OCI-LY3 (cell line): Measurements from ENCODE around the gene TUBG1.

ENCODE experiments used
- CTCF ChIP-seq: fragments of 200-600, 300-600 bp; sonication (generic); IDR thresholded peaks from 2 replicates; pipeline ENCODE4 v1.5.1; 2014; ENCODE audit warnings: antibody characterized with exemption, low read length, low read depth
- EZH2phosphoT487 ChIP-seq: fragments of 200-600 bp; shearing (Covaris generic); IDR thresholded peaks from 2 replicates; pipeline ENCODE4 v1.6.1; 2018; ENCODE audit warnings: antibody characterized with exemption, mixed run types, low read depth

- TF ChIP-seq CTCF (no peak), EZH2phosphoT487 (no peak)
These were observed 49.2 kb upstream of the TUBG1 start for GRCh38 chr17:42560246-42560645.
